Measurements from ENCODE around the gene SLC7A6OS. TPM values are rescaled to one million over a fixed set of nuclear protein-coding genes. Genes with fewer than 3 reads are reported as not detected.

The SLC7A6OS gene
- total RNA-seq, 1 donor from 2014 or later = 25.2 TPM

- Mint-ChIP-seq H3K4me1 (ENCODE audit: low read depth, unreplicated experiment) (peaks cover 14% of the 10 kb centered on the region), H3K4me3 (ENCODE audit: unreplicated experiment) (no peak overlapping the region), H3K9me3 (ENCODE audit: unreplicated experiment) (peaks cover 2% of the 10 kb centered on the region), H3K27ac (ENCODE audit: unreplicated experiment) (no peak overlapping the region), H3K27me3 (ENCODE audit: unreplicated experiment) (peaks cover 3% of the 10 kb centered on the region), H3K36me3 (ENCODE audit: unreplicated experiment) (no peaks in the 10 kb centered on the region)
- no peak for TF ChIP-seq CTCF (IDR thresholded peaks at IDR 0.05; ENCODE audit: partially characterized antibody, unreplicated experiment)
- no peak for DNase-seq
Measured at GRCh38 chr16:68273459-68273858, 37.3 kb downstream of the SLC7A6OS start.

GRCh38 chr16:68272507-68273209 lies 38.1 kb downstream of the SLC7A6OS start:
- Mint-ChIP-seq H3K27ac (ENCODE audit: unreplicated experiment) (no peak overlapping the region), H3K36me3 (ENCODE audit: unreplicated experiment) (no peaks in the 10 kb centered on the region), H3K27me3 (ENCODE audit: unreplicated experiment) (peaks cover 3% of the 10 kb centered on the region), H3K4me3 (ENCODE audit: unreplicated experiment) (no peak overlapping the region), H3K9me3 (ENCODE audit: unreplicated experiment) (peaks cover 2% of the 10 kb centered on the region), H3K4me1 (ENCODE audit: low read depth, unreplicated experiment) (peaks cover 19% of the 10 kb centered on the region)
- no peak for DNase-seq
- TF ChIP-seq CTCF (IDR thresholded peaks at IDR 0.05; ENCODE audit: partially characterized antibody, unreplicated experiment) = no peak

DNA sequence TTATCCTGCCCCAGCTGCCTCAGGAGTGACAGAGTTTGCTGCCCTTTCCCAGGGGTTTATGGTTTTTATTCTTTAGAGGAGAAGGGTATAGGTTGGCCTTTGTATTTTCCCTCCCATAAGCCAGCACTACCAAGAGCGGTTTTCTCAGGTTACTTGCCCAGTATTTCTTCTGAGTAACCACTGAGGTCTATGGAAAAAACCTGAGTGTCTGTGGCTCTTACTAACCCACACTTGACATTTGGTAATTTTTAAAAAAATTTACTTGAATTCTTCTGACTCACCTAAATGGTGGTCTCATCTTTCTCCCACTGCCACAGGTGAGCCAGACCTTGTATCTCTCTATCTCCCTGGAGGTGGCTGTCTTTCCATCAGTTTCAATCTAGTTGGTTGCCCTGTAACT lies 40.4 kb downstream of the SLC7A6OS start:
- Mint-ChIP-seq H3K27ac (ENCODE audit: unreplicated experiment) (no peak overlapping the region), H3K27me3 (ENCODE audit: unreplicated experiment) (peaks cover 5% of the 10 kb centered on the region)
- DNase-seq = no peak

DNA sequence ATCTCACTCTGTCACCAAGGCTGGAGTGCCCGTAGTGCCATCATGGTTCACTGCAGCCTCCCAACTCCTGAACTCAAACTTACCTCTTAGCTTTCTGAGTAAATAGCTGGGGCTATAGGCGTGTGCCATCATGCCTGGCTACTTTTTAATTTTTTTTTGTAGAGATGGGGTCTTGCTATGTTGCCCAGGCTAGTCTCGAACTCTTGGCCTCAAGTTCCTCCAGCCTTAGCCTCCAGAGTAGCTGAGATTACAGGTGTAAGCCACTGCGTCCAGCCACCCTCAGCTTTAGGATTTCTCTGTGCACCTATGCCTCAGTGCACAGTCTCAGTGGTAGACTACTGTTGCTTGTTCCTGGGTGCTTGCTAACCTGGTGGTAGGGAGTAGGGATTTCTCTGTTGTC lies 41.0 kb downstream of the SLC7A6OS start:
- Mint-ChIP-seq H3K9me3 (ENCODE audit: unreplicated experiment) (no peaks in the 10 kb centered on the region), H3K4me3 (ENCODE audit: unreplicated experiment) (no peak overlapping the region), H3K27ac (ENCODE audit: unreplicated experiment) (no peak overlapping the region), H3K4me1 (ENCODE audit: low read depth, unreplicated experiment) (peaks cover 25% of the 10 kb centered on the region), H3K36me3 (ENCODE audit: unreplicated experiment) (no peaks in the 10 kb centered on the region), H3K27me3 (ENCODE audit: unreplicated experiment) (peaks cover 11% of the 10 kb centered on the region)
- no peak for TF ChIP-seq CTCF (IDR thresholded peaks at IDR 0.05; ENCODE audit: partially characterized antibody, unreplicated experiment)
- DNase-seq = no peak

More for the DNA sequence above, 40.4 kb downstream of the SLC7A6OS start:
- TF ChIP-seq CTCF (IDR thresholded peaks at IDR 0.05; ENCODE audit: partially characterized antibody, unreplicated experiment) = no peak
- H3K36me3 Mint-ChIP-seq (ENCODE audit: unreplicated experiment) = no peaks in the 10 kb centered on the region
- H3K9me3 Mint-ChIP-seq (ENCODE audit: unreplicated experiment) = no peaks in the 10 kb centered on the region
- peaks cover 22% of the 10 kb centered on the region for H3K4me1 Mint-ChIP-seq (ENCODE audit: low read depth, unreplicated experiment)
- H3K4me3 Mint-ChIP-seq (ENCODE audit: unreplicated experiment) = no peak overlapping the region

DNA sequence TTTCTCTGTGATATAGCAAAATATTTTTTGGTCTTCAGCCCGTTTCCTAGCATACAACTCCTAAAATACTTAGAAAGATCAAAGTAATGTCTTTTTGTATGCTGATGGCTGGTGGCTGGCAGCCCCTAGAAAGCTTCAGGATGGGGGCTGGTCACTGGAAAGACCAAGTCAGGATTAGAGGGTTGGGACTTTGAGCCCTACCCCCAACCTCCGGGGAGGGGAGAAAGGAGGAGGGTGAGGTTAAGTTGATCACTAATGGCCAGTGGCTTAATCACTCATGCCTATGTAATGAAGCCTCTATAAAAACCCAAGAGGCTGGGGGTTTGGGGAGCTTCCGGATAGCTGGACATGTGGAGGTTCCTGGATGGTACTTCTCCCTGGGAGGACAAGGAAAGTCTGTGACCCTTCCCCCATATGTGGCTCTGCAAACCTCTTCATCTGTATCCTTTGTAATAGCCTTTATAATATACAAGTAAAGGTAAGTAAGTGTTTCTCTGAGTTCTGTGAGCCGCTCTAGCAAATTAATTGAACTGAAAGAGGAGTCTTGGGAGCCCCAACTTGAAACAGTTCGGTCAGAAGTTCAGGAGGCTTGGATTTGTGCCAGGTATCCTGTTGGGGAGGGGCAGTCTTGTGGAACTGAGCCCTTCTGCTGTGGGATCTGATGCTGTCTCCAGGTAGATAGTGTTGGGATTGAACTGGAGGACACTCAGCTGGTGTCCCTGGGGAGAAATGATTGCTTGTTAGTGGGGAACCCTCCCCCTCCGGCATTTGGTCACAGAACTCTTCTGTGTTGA lies 42.9 kb downstream of the SLC7A6OS start:
- peak overlapping the region; percentile 82 for H3K27ac Mint-ChIP-seq (ENCODE audit: unreplicated experiment)
- H3K36me3 Mint-ChIP-seq (ENCODE audit: unreplicated experiment) = no peaks in the 10 kb centered on the region
- H3K4me3 Mint-ChIP-seq (ENCODE audit: unreplicated experiment) = peak overlapping the region; percentile 82
- no peak for TF ChIP-seq CTCF (IDR thresholded peaks at IDR 0.05; ENCODE audit: partially characterized antibody, unreplicated experiment)
- H3K27me3 Mint-ChIP-seq (ENCODE audit: unreplicated experiment) = peaks cover 16% of the 10 kb centered on the region
- H3K9me3 Mint-ChIP-seq (ENCODE audit: unreplicated experiment) = no peaks in the 10 kb centered on the region
- peak; percentile 26 for DNase-seq
- peaks cover 25% of the 10 kb centered on the region for H3K4me1 Mint-ChIP-seq (ENCODE audit: low read depth, unreplicated experiment)
